Measurements from ENCODE around the gene GRID1. TPM values are rescaled to one million over a fixed set of nuclear protein-coding genes. Genes with fewer than 3 reads are reported as not detected.

GRID1 gene
- total RNA-seq, 1 experiment from 2014 or later = not detected

- Histone ChIP-seq H4K20me1 (ENCODE audit: low read length) (no peaks in the 10 kb centered on the region), H2AFZ (ENCODE audit: low read length) (no peak overlapping the region), H3K4me2 (ENCODE audit: low read length) (no peak overlapping the region), H3K9ac (ENCODE audit: low read length) (no peak overlapping the region), H3K4me3 (ENCODE audit: low read length) (no peak overlapping the region), H3K36me3 (ENCODE audit: low read depth, low read length) (no peaks in the 10 kb centered on the region), H3K9me2 (replicated peaks; ENCODE audit: low read length) (no peaks in the 10 kb centered on the region), H3K9me3 (ENCODE audit: low read length) (no peaks in the 10 kb centered on the region), H3F3A (ENCODE audit: low read length, unreplicated experiment) (no peaks in the 10 kb centered on the region), H3K4me1 (ENCODE audit: insufficient read depth, low read length) (no peaks in the 10 kb centered on the region), H3K27ac (ENCODE audit: low read length) (no peak overlapping the region), H3K79me2 (ENCODE audit: low read length) (no peaks in the 10 kb centered on the region), H3K27me3 (ENCODE audit: low read length) (no peaks in the 10 kb centered on the region)
- no TSS peak for BruUV-seq (replicated peaks)
- DNase-seq (no peak), ATAC-seq (no peak)
- TF ChIP-seq CTCF (conservative IDR thresholded peaks at IDR 0.05; ENCODE audit: low read depth, low read length) (no peak), EZH2phosphoT487 (IDR thresholded peaks at IDR 0.05; ENCODE audit: borderline replicate concordance, low read length) (no peak), EZH2 (IDR thresholded peaks at IDR 0.05; ENCODE audit: low read length, unreplicated experiment) (no peak)
- ChIA-PET CTCF (no interaction called here), POLR2A (ENCODE audit: unreplicated experiment) (no interaction called here)
- intact Hi-C loops (cut with micrococcal nuclease) = no loop called here
Observed at GRCh38 chr10:85558533-85558932, 808.1 kb downstream of the GRID1 start.

DNA sequence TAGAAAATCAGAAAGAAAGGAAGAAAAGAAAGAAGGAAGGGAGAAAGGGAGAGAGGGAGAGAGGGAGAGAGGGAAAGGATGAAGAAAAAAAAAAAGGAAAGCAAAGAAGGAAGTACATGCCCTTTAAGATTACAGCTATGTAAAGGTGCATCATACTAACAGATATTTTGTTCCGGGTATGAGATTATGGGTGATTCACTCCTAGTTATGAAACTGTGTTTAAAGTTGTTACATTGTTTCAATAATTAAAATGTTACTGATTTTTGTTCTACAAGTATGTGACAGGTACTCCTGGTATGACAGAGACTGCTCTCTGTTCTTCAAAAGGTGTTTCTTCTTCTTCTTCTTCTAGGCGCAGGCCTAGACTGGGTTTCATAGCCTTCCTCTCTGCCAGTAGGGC, 808.9 kb downstream of the GRID1 start:
- ChIA-PET CTCF (no interaction called here), POLR2A (ENCODE audit: unreplicated experiment) (no interaction called here)
- no peak overlapping the region for H3K9ac ChIP-seq (ENCODE audit: low read length)
- intact Hi-C loops (cut with micrococcal nuclease) = no loop called here
- no peak overlapping the region for H3K4me2 ChIP-seq (ENCODE audit: low read length)
- H3K79me2 ChIP-seq (ENCODE audit: low read length) = no peaks in the 10 kb centered on the region
- no peak overlapping the region for H2AFZ ChIP-seq (ENCODE audit: low read length)
- H4K20me1 ChIP-seq (ENCODE audit: low read length) = no peaks in the 10 kb centered on the region
- no TSS peak for BruUV-seq (replicated peaks)
- no peaks in the 10 kb centered on the region for H3F3A ChIP-seq (ENCODE audit: low read length, unreplicated experiment)
- DNase-seq (no peak), ATAC-seq (no peak)
- TF ChIP-seq CTCF (conservative IDR thresholded peaks at IDR 0.05; ENCODE audit: low read depth, low read length) = no peak
- no peak for TF ChIP-seq EZH2phosphoT487 (IDR thresholded peaks at IDR 0.05; ENCODE audit: borderline replicate concordance, low read length)
- TF ChIP-seq EZH2 (IDR thresholded peaks at IDR 0.05; ENCODE audit: low read length, unreplicated experiment) = no peak
- no peaks in the 10 kb centered on the region for H3K9me2 ChIP-seq (replicated peaks; ENCODE audit: low read length)
- no peak overlapping the region for H3K4me3 ChIP-seq (ENCODE audit: low read length)
- no peaks in the 10 kb centered on the region for H3K9me3 ChIP-seq (ENCODE audit: low read length)
- no peaks in the 10 kb centered on the region for H3K27me3 ChIP-seq (ENCODE audit: low read length)
- no peaks in the 10 kb centered on the region for H3K4me1 ChIP-seq (ENCODE audit: insufficient read depth, low read length)
- H3K27ac ChIP-seq (ENCODE audit: low read length) = no peak overlapping the region
- H3K36me3 ChIP-seq (ENCODE audit: low read depth, low read length) = no peaks in the 10 kb centered on the region

- Histone ChIP-seq H3K9me2 (replicated peaks; ENCODE audit: low read length) (no peaks in the 10 kb centered on the region), H3K9me3 (ENCODE audit: low read length) (no peaks in the 10 kb centered on the region), H3K4me3 (ENCODE audit: low read length) (no peak overlapping the region), H3F3A (ENCODE audit: low read length, unreplicated experiment) (no peaks in the 10 kb centered on the region), H3K4me2 (ENCODE audit: low read length) (no peak overlapping the region), H3K27ac (ENCODE audit: low read length) (no peak overlapping the region), H3K27me3 (ENCODE audit: low read length) (no peaks in the 10 kb centered on the region), H3K36me3 (ENCODE audit: low read depth, low read length) (no peaks in the 10 kb centered on the region), H2AFZ (ENCODE audit: low read length) (no peak overlapping the region), H3K79me2 (ENCODE audit: low read length) (no peaks in the 10 kb centered on the region), H3K4me1 (ENCODE audit: insufficient read depth, low read length) (no peaks in the 10 kb centered on the region), H3K9ac (ENCODE audit: low read length) (no peak overlapping the region), H4K20me1 (ENCODE audit: low read length) (no peaks in the 10 kb centered on the region)
- intact Hi-C loops (cut with micrococcal nuclease) = no loop called here
- TF ChIP-seq EZH2 (IDR thresholded peaks at IDR 0.05; ENCODE audit: low read length, unreplicated experiment) (no peak), EZH2phosphoT487 (IDR thresholded peaks at IDR 0.05; ENCODE audit: borderline replicate concordance, low read length) (no peak), CTCF (conservative IDR thresholded peaks at IDR 0.05; ENCODE audit: low read depth, low read length) (no peak)
- no peak for DNase-seq
- POLR2A ChIA-PET (ENCODE audit: unreplicated experiment) = no interaction called here
- ATAC-seq = no peak
- no TSS peak for BruUV-seq (replicated peaks)
- CTCF ChIA-PET = no interaction called here
Observed at GRCh38 chr10:85557077-85557476, 809.5 kb downstream of the GRID1 start.

Small RNA genes lying within 50 kb of the gene (microRNA-seq; reads per million reads assigned to microRNA genes)
- not detected for gene MIR346 (ENCODE audit: unreplicated experiment)

Other genes with a start within 250 kb of the GRID1 start
- 24.5 and 26.0 TPM in 2 replicates for gene WAPL, start 155.0 kb upstream of the GRID1 start, total RNA-seq (2014; rRNA removed)

All from PC-3 (cell line).